HG03064 (cell line): ENCODE data around the gene SPACA4.

Source experiments
- ATAC-seq: cut with Tn5 transposase; IDR thresholded peaks from one replicate; pipeline ENCODE4 v1.9.1; 2021; ENCODE audit warnings: low read depth; ENCODE audit not compliant: unreplicated experiment

Gene SPACA4

DNA sequence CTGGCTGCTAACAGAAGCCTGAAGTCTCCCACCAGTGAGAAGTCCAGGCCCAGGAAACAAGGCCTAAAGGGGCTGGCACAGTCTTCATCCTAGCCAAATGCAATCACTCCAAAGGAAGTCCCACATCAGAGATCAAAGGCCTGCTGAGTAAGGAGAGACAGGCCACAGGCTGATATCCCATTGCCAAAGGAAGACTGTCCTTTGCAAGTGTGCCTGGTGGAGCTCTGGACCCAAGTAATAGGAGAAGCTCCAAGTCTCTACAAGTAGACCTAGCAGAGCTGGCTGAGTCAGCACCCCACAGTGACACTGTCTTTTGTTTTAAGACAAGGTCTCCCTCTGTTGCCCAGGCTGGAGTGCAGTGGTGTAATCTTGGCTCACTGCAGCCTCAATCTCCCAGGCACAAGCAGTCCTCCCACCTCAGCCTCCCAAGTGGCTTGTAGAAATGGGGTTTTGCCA lies 26.2 kb downstream of the SPACA4 start:
- ATAC-seq, result no peak

DNA sequence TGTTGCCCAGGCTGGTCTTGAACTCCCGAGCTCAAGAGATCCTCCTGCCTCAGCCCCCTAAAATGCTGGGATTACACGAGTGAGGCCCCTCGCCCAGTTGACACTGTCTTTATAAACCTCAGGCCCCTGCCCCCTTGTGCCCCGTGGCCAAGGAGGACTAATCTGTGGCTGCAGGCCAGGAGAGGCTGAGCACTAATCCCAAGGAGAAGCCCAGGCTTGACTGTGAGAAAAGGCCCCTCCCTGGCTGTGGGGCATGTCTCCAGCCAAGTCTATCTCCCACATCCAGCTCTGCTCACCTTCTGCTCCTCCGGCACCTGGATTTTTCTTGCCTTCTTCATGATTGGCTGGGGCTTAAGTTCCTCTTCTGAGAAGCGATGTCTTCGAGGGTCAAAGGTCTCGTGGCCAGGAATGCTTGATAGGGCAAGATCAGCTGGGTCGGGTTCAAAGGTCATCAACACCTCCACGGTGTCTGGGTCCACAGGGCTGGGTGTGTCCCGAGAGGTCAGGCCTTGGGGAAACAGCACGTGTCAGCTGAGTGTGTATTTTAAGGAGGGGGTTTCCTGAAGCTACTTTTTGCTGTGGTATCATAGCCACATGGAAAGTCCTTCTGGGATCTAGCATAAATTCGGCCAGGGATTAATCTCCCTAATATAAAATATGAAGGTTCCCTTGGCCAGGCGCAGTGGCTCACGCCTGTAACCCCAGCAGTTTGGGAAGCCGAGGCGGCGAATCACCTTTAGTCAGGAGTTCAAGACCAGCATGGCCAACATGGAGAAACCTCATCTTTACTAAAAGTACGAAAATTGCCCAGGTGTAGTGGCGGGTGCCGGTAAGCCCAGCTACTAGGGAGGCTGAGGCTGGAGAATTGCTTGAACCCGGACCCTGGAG lies 26.9 kb downstream of the SPACA4 start:
- no peak for ATAC-seq

DNA sequence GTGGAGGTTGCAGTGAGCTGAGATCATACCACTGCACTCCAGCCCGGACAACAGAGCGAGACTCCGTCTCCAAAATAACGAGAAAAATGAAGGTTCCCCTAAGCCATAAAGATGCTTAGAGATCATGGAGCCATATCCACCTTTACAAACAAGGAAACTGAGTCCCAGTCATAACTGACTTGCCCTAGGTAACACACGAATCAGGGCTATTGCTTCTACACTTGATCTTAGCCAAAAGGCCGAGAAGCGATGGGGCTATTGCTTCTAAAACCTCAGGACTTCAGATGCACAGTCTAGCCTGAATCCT lies 27.4 kb downstream of the SPACA4 start:
- ATAC-seq, result no peak

DNA sequence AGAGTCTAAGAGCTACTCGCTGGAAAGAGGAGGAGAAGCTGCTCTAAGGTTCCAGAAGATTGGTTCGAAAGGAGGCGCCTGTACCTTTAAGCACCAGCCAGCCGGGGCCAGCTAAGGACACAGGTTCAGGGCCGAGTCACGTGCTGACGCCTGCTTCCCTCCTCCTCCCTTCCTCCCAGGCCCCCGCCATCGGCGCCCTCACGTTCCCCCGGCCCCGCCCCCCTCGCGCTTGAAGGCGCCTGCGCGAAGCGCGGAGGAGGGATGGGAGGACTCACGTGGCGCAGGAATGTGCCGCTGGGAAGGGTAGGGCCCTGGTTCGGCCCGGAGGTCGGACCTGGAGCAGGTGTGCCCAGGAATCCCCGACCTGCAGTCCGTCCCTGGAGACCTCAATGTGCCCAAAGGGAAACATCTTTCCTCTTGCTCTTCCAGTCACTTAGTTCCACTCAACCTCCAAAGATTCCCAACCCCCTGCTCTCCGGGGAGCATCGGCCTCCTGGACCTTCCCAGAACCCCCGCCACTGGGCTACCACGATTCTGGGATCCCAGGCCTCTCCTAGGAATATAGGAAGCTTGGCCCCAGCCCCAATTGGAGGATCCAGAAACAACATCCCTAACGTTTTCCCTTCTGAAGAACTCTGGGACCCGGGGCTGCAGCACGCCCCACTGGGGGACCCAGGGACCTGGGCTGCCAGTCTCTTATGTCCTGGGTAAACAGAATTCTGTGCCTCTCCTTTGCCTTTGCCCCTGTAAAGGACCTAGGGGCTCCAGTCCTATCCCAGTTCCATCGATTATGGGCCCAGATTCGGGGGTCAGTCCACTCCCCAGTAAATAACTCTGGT lies 28.1 kb downstream of the SPACA4 start:
- ATAC-seq, result no peak

DNA sequence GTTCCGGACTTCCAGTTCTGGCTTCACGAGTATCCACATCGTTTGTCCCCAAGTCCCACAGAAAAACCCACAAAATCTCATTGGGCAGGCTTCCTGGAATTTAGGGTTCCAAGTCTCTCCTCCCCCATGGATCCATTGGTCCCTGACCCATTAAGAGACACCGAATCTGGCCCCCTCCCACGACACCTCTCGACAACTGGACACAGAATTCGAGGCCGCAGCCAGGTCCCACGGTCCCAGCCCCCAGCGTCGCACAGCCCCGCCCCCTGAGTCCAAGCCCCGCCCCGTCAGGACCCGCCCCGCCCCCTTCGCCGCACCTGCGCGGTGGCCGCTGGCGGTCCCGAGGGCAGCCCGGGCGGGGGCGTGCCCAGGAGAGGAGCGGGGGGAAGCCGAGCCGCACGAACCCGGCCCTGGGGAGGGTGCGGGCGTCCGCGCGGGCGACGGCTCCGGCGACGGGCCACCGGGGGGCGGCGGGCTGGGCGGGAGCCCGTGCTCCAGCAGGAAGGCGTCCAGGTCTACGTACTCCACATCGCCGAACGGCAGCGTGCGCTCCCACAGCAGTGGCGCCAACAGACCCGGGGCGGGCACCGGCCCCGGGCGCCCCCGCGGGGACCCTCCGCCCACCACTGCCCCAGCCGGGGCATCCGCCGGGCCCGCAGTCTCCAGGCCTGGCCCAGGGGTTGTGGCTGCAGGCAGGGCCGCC lies 28.9 kb downstream of the SPACA4 start:
- ATAC-seq, result no peak

DNA sequence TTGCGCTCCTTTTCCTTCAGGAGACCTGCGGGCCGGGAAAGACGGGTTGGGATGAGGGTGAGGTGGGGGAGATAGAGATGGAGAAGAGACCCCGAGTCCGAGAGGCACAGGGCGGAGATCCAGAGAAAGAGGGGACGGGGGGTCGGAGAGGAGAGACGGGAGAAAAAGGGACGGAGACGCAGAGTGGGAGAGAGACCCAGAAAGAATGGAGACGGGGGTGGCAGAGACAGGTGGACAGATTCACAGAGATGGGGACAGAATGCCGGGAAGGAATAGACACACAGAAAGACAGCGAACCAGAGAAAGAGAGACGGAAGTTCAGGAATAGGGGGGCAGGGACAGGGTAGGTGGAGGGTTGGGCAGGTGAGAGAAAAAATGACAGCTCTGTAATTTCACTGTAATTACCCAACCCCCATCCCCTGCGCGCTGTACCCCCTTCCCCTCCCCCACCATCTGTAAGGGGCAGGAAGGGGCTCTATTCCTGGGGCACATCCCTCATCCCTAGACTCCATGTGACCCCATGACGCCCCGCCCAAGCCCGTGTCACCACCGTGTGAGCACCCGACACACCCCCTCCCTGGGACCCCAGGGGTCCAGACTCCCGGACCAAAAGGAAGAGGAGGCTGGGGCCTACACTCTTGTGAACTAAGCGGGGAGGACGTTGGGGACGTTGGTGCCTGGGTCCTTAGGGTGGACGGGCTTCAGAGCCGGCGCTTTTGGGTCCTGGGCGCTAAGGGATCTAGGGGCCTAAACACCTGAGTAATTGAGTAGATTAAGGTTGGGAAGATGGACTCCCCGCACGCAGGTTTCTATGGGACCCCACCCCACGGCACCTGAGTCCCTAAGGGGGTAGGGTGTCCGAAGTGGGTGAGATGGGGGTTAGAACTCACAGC lies 29.7 kb downstream of the SPACA4 start:
- ATAC-seq, result no peak

DNA sequence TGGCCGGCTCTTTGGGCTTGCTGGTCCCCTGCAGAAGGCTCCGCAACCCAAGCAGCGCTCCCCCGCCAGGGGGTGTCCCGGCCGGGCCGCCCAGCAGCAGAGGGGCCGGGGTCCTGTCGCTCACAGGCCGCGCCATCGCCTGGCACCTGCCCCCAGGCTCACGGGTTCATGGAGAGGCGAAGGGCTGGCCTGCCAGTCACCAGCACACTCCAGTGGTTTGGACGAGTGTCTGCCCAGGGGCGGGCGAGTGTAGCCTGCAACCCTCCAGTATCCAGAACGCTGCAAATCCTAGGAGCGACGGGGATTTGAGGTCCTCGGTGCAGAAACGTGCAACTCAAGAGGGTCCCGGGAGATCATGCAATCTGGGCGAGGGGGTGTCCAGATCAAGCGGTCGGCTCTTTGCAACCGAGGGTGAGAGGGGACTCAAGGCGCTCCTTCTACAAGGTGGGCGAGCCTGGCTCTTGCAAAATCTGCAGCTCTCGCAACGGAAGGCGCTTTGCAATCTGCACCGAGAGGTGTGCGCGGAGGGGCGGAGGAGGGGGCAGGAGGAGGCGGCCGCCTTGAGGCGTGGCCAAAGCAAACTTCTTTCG lies 30.4 kb downstream of the SPACA4 start, which contains the start of gene DBP:
TSS of gene DBP (minus strand) at position 521 of the 590 bp plus-strand sequence. CDS start at position 136, 385 bp downstream.
- ATAC-seq, result peak; percentile 2

DNA sequence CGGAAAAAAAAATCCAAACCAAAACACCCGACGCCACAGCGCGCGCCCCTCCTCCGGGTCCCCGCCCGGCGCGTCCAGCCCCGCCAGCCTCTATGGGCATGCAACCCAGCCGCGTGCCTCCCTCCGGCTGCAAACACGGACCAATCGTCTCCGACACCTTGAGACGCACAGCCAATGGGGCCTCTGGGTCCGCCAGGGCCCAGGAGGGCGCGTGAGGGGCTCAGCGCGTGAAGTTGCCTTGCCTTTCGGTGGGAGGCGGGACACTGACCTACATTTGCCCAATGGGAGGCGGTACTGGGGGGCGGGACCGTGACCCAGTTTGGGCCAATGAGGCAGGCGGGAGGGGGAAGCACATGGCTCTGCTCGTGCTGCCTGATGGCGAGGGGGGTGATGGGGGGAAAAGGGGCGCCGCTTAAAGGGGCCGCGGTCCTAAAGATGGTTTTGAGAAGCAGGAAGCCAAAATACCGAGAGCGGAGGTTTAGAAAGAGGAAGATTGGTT lies 31.0 kb downstream of the SPACA4 start:
- ATAC-seq, result peak; percentile 50

DNA sequence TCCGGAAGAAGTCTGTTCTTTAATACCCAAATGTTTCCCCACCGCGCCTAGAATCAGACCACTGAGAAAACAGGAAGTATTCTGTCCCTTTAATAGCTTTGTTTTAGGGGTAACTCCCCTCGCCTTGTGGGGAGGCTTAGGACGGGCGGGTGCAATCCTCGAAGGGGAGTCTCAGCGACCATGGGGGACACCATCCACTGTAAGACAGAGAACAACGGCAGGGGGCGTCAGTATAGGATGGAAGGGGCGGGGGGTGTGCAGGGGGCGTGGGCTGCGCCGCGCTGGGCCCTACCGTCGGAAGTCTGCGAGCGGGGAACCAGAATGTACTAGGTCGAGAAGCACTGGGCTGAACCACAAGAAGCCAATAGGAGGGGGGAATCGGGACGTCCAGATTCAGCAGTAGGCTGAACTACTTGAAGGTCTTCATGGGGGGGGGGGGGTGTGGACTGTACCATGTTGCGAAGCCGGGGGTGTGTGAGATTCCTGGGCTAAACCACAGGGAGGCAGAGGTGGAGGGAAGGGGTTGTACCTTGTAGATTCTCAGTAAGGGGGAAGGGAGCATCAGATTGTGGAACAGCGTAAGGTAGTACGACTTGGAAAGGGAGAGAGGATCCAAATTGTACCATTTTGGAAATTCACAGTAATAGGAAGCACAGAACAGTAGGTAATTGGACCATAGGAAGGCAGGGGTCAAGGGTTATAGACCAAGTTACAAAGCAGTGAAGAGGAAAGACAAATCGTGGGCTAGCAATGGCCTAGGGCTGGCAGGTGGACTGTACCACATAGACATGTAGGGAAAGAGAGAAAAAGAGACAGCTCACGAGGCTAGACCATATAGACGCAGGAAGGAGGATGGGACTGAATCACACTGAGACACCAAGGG lies 31.6 kb downstream of the SPACA4 start:
- no peak for ATAC-seq

DNA sequence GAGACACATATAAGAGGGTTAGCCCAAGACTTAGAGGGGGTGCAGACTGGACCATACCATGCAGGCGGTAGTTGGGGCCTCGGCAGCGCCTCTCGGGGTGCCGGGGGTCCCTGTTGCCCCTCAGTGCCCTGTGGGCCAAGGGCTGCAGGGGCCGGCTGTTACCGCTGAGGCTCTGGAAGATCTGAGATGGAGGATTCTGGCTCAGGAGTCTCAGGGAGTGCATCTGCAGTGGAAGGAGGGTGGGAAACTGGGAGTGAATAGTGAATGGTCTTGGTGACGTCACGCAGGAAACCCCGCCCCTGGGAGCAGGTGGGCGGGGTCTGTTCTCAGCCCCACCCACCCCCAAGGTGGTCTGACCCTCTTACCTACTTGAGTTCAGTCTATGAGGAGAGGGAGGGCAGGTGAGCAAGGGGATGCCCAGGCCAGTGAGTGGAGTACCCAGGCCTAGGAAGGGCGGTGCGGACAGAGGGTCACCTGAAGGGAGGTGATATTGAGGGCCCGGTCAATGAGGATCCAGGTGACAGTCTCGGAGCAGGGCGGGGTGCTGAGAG lies 32.4 kb downstream of the SPACA4 start:
- ATAC-seq, result no peak

DNA sequence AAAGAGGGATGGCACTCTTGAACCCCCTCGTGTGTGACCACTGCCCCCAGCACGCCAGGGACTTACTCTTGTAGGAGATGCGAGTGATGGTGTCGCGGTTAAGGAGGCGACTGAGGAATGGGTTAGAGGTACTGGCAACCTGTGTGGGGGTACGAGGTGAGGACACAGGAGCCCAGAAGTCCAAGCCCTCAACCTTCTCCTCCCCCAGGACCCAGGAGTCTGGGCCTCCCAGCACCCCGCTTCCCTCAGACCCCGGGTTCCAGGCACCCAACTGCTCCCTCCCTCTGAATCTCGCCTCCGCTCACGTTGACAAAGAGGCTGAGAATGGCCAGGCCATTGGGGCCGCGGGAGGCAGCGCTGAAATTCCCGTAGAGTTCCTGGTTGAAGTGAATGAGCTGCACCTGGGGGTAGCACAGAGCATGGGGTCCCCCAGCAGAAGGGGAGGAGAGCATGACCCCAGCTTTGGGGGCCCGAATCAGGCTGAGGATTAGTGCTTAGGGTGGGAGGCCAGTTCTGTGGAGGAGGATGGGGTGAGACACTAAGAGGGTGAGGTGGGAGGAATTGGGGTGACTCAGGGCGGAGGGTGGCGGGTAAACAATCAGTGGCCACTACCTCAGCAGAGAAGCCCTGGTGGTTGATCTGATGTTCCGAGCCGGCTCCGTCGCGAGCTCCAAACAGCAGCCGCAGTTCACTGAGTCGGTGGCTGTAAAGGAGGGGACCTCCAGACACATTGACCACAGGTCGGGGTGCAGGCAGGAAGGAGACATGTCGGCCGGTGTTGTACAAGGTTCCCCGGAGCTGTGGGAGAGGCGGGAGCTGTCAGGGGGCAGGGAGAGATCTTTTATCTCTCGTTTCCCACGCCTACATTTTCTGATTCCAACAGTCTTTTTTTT lies 33.2 kb downstream of the SPACA4 start:
- no peak for ATAC-seq

DNA sequence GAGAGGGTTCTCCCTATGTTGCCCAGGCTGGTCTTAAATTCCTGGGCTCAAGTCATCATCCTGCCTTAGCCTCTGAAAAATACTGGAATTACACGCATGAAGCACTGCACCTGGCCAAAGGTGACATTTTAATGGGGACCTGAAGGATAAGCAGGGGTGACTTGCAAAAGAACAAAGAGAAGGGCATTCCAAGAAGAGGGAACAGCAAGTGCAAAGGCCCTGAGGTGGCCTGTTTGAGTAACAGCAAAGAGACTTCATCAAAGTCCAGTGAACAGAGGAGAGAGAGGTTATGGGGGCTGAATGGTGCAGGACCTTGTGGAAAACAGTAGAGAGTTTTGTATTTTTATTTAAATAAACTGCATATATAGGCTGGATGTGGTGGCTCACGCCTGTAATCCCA lies 35.3 kb downstream of the SPACA4 start:
- ATAC-seq, result no peak

DNA sequence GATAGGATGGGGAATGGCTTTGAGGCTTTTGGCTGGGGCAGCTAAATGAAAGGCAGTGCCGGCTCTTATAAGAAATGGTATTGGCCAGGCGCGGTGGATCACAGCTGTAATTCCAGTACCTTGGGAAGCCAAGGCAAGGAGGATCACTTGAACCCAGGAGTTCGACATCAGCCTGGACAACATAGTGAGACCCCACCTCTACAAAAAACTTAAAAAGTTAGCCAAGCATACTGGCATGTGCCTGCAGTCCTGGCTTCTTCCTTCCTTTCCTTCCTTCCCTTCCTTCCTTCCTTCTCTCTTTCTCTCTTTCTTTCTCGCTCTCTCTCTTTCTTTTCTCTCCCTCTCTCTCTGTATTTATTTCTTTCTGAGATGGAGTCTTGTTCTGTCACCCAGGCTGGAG lies 36.3 kb downstream of the SPACA4 start:
- no peak for ATAC-seq

DNA sequence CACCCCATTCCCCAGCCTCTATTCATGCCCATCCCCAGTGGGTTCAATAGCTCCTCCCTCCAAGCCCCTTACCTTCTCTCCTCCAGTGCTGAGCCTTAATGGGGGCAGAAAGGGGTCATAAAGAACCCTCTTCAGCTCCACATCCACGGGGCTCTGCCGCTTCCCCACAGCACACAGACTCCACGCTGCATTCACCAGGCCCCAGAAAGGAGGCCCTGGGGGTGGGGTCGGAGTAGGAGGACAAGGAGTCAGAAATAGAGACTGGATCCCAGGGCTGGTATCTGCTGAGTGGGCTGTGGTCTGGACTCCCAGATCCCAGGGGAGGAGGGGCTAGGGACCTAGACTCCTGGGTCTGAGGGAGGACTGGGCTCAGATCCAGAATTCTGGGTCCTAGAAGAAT lies 37.8 kb downstream of the SPACA4 start:
- ATAC-seq, result no peak

DNA sequence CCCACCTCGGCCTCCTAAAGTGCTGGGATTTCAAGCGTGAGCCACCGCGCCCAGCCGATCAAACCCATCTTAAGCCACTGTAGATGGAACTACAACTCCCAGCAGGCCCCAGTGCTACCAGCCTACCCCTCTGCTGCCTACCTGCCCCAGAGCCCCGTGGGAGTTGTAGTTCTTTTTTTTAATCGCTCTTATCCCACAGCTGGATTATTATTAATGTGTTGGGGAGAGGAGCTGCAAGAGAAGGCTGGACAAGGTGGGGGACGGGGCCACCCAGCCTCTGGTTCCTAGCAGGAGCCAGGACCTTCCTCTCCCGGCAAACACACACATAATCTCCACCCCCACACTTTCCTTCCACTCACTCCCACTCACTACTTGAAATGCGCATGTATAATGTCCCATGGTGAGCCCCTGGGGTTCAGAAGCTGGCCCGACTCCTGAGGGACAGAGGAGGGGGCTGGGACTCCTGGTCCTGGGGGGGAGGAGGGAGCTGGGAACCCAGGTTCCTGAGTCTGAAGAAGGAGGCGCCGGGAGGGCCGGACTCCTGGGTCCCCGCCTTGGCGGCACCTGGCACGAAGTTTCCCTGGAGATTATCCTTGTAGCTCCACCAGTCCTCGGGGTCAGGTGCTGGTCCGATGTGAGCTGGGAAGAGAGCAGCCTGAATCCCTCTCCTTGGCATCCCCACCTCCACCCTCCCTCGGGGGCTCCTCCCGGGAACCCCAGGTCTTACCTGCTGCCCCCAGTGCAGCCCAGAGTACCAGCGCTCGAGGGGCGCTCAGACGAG lies 38.5 kb downstream of the SPACA4 start:
- no peak for ATAC-seq

DNA sequence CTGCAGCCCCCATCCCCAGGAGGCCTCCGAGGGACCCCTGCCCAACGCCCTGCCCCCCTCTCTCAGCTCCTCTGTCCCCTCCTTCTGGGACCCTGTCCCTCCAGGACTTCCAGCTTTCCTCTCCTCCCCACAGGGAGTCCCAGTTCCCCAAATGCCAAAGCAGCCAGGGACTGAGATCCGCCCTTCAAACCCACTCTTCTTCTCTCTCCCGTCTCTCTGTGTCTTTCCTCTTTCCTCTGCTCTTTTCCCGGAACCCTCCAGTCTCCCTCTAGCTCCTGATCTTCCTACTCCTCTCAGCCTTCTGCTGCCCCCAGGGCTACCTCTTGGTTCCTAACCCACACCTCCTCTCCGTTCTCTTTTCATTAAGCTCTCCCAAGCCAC lies 39.1 kb downstream of the SPACA4 start:
- ATAC-seq, result no peak
